Neural cell (in vitro differentiated cells): ENCODE data around the gene ALKBH6.

Experiments used
- CTCF ChIP-seq: fragments of 450-650 bp; IDR thresholded peaks from 2 replicates; pipeline ENCODE4 v1.5.1; 2014; ENCODE audit warnings: antibody characterized with exemption, mild to moderate bottlenecking, moderate library complexity; ENCODE audit not compliant: poor library complexity, severe bottlenecking
- EP300 ChIP-seq: fragments of 450-650 bp; conservative IDR thresholded peaks from 2 replicates; pipeline ENCODE4 v1.6.1; 2014; ENCODE audit warnings: antibody characterized with exemption, mild to moderate bottlenecking, moderate library complexity; ENCODE audit not compliant: poor library complexity, severe bottlenecking
- EZH2 ChIP-seq: fragments of 200-600, 300-800 bp; shearing (Covaris generic), sonication (generic); IDR thresholded peaks from 2 replicates; pipeline ENCODE4 v1.6.1; 2014; ENCODE audit warnings: antibody characterized with exemption, low read length, borderline replicate concordance, mild to moderate bottlenecking; ENCODE audit not compliant: insufficient read depth, poor library complexity, severe bottlenecking
- RAD21 ChIP-seq: fragments of 450-650 bp; conservative IDR thresholded peaks from 2 replicates; pipeline ENCODE4 v1.6.1; 2014; ENCODE audit warnings: antibody characterized with exemption, mild to moderate bottlenecking, moderate library complexity
- REST ChIP-seq: IDR thresholded peaks from 2 replicates; pipeline ENCODE4 v1.6.1; 2012; ENCODE audit warnings: borderline replicate concordance

GRCh38 chr19:36043952-36044351 lies 29.9 kb upstream of the ALKBH6 start:
- no peak for TF ChIP-seq CTCF
- no peak for TF ChIP-seq EP300
- TF ChIP-seq EZH2, result no peak
- TF ChIP-seq REST, result no peak
- no peak for TF ChIP-seq RAD21
